Kidney (tissue), 14 donors: Measurements from ENCODE around the gene VWA5A. TPM values are rescaled to one million over a fixed set of nuclear protein-coding genes. Genes with fewer than 3 reads are reported as not detected.
A peak's percentile ranks its signal among the peaks of the same experiment; 100 is the strongest.

Source experiments
- DNase-seq, 5 donors: peaks; one replicate each; pipeline ENCODE4 v3.0.0-alpha.2; 2013 to 2020
- FAIRE-seq: peaks from 2 replicates; lab custom pipeline; 2012; peaks lifted over from hg19 to GRCh38; lab: Jason Lieb, UNC
- H3K27ac ChIP-seq, 2 donors: one replicate each; pipeline ENCODE4 v1.7.0; 2013; ENCODE audit warnings: low read depth in 2 of 2, low read length in 2 of 2, inconsistent platforms in 1 of 2
- H3K27me3 ChIP-seq: one replicate; pipeline ENCODE4 v1.7.1; 2013; ENCODE audit warnings: low read length, inconsistent platforms; ENCODE audit not compliant: control insufficient read depth, insufficient read depth
- H3K36me3 ChIP-seq, 3 donors: one replicate each; pipeline versions ENCODE4 v1.7.0 to v1.7.1; 2013; ENCODE audit warnings: low read length in 3 of 3, control low read depth in 1 of 3, inconsistent platforms in 1 of 3; ENCODE audit not compliant: insufficient read depth in 3 of 3, control insufficient read depth in 2 of 3
- H3K4me1 ChIP-seq, 3 donors: one replicate each; pipeline versions ENCODE4 v1.7.0 to v1.7.1; 2013; ENCODE audit warnings: low read length in 3 of 3, inconsistent platforms in 1 of 3, low read depth in 1 of 3; ENCODE audit not compliant: control insufficient read depth in 2 of 3, insufficient read depth in 2 of 3
- H3K4me3 ChIP-seq, 3 donors: one replicate each; pipeline versions ENCODE4 v1.7.0 to v1.8.1; 2013; ENCODE audit warnings: low read length in 3 of 3, control low read depth in 1 of 3, inconsistent platforms in 1 of 3
- H3K9ac ChIP-seq, 3 donors: one replicate each; pipeline versions ENCODE4 v1.7.0 to v1.7.1; 2013; ENCODE audit warnings: low read length in 3 of 3, control low read depth in 1 of 3, inconsistent platforms in 1 of 3
- H3K9me3 ChIP-seq, 3 donors: one replicate each; pipeline versions ENCODE4 v1.7.0 to v1.7.1; 2013; ENCODE audit warnings: low read length in 3 of 3, control low read depth in 1 of 3, inconsistent platforms in 1 of 3; ENCODE audit not compliant: control insufficient read depth in 2 of 3, insufficient read depth in 1 of 3
- CTCF ChIP-seq: IDR thresholded peaks from 3 replicates; pipeline ENCODE4 v1.5.1; 2012; ENCODE audit warnings: mild to moderate bottlenecking, moderate library complexity, borderline replicate concordance; ENCODE audit not compliant: insufficient read depth; ENCODE audit errors: extremely low read depth
- intact Hi-C: fragments of 100-400 bp; cut with DNase I; formaldehyde crosslinking; loops from one replicate; pipeline ENCODE4 v1.11.1; 2022
- polyA plus RNA-seq: library from polyadenylated mRNA; stranded (reverse); fragments of 350-450 nt; fragmentation: Illumina TruSeq; extraction: RNeasy Lipid Tissue Mini Kit (QIAGEN cat#74804); gene quantifications from one replicate; pipeline ENCODE4 v1.2.3, GENCODE V29; 2014; ENCODE audit warnings: low read depth, low replicate concordance; ENCODE audit not compliant: insufficient read depth
- total RNA-seq: library from RNA; stranded (reverse); fragmentation: NEBNext Ultra II Directional; extraction: Animal tissue kit (Norgen Biotek cat#: 25700); gene quantifications from one replicate; pipeline ENCODE4 v1.2.1, GENCODE V29; 2021
- donor health status: control.
- donor health status: control.
- donor health status: control.
- donor health status: control.
- donor health status: control.
- donor health status: DM: yes; HTN: yes; CAD: no.
- donor health status: Normal renal cell carcinoma (clear cell type).

VWA5A gene
- total and polyA plus RNA-seq, 2 donors from 2014 or later: 25.0 to 57.2 TPM

GRCh38 chr11:124172599-124172998 is 57.3 kb downstream of the VWA5A start:
- intact Hi-C loops: no loop called here
- H3K9me3 ChIP-seq: no peaks in the 10 kb centered on the region
- DNase-seq: no peak
- H3K27me3 ChIP-seq: no peaks in the 10 kb centered on the region
- H3K4me1 ChIP-seq: no peaks in the 10 kb centered on the region
- no peak for FAIRE-seq
- H3K4me3 ChIP-seq: no peak overlapping the region
- H3K9ac ChIP-seq: no peak overlapping the region
- H3K36me3 ChIP-seq: no peaks in the 10 kb centered on the region
- H3K27ac ChIP-seq: no peak overlapping the region
- no peak for TF ChIP-seq CTCF

- DNase-seq: peak in 2 of 5 donors; percentile 48 to 57
- no peak overlapping the region for H3K27ac ChIP-seq
- no peaks in the 10 kb centered on the region for H3K36me3 ChIP-seq
- no peaks in the 10 kb centered on the region for H3K4me1 ChIP-seq
- intact Hi-C loops: no loop called here
- H3K4me3 ChIP-seq: no peak overlapping the region
- H3K9ac ChIP-seq: no peak overlapping the region
- no peak for TF ChIP-seq CTCF
- H3K27me3 ChIP-seq: no peaks in the 10 kb centered on the region
- FAIRE-seq: no peak
- no peaks in the 10 kb centered on the region for H3K9me3 ChIP-seq
Measured at GRCh38 chr11:124174001-124174583, 58.8 kb downstream of the VWA5A start.

- no peak overlapping the region for H3K4me3 ChIP-seq
- DNase-seq (no peak), FAIRE-seq (no peak)
- H3K27ac ChIP-seq: no peak overlapping the region
- no peaks in the 10 kb centered on the region for H3K9me3 ChIP-seq
- H3K36me3 ChIP-seq: no peaks in the 10 kb centered on the region
- H3K9ac ChIP-seq: no peak overlapping the region
- H3K27me3 ChIP-seq: no peaks in the 10 kb centered on the region
- intact Hi-C loops: no loop called here
- no peaks in the 10 kb centered on the region for H3K4me1 ChIP-seq
- no peak for TF ChIP-seq CTCF
Measured at GRCh38 chr11:124176925-124177715, 61.9 kb downstream of the VWA5A start.
